ENCODE measurements around the gene AHNAK2.

DNA sequence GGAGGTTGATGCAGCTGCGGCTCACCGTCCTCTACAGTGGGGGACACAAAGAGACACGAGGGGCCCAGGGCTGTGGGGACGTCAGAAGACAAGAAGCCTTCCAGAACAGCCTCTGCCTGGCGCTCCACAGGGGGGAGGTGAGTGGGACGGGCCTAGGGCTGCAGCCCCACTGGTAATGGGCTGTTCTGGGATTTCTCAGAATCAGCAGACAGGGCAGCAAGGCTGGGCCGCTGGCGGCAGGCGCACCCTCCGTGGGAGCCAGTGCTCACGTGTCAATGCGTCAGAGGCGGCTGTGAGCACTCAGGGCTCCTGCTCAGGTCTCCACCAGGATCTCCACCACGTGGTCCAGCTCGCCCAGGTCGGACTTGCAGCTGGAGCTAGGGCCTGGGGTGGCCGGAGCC, 32.7 kb upstream of the AHNAK2 start:
- TF ChIP-seq, protein P1, sequence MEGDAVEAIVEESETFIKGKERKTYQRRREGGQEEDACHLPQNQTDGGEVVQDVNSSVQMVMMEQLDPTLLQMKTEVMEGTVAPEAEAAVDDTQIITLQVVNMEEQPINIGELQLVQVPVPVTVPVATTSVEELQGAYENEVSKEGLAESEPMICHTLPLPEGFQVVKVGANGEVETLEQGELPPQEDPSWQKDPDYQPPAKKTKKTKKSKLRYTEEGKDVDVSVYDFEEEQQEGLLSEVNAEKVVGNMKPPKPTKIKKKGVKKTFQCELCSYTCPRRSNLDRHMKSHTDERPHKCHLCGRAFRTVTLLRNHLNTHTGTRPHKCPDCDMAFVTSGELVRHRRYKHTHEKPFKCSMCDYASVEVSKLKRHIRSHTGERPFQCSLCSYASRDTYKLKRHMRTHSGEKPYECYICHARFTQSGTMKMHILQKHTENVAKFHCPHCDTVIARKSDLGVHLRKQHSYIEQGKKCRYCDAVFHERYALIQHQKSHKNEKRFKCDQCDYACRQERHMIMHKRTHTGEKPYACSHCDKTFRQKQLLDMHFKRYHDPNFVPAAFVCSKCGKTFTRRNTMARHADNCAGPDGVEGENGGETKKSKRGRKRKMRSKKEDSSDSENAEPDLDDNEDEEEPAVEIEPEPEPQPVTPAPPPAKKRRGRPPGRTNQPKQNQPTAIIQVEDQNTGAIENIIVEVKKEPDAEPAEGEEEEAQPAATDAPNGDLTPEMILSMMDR (IDR thresholded peaks at IDR 0.05) = no peak
- no peak for TF ChIP-seq EP300 (IDR thresholded peaks at IDR 0.05)
